Ishikawa (cell line): ENCODE measurements around the gene PKNOX2.

ENCODE experiments used
- CREB1 ChIP-seq: IDR thresholded peaks from 2 replicates; pipeline ENCODE4 v1.6.1; 2012; ENCODE audit warnings: low read depth
- EP300 ChIP-seq: IDR thresholded peaks from 2 replicates; pipeline ENCODE4 v1.6.1; 2012; ENCODE audit warnings: borderline replicate concordance
- TEAD4 ChIP-seq: IDR thresholded peaks from 2 replicates; pipeline ENCODE4 v1.6.1; 2012
- YY1 ChIP-seq: IDR thresholded peaks from 2 replicates; pipeline ENCODE4 v1.6.1; 2012; ENCODE audit warnings: low read depth
- TF ChIP-seq, protein P1 (sequence below): IDR thresholded peaks from 2 replicates; pipeline ENCODE4 v1.6.1; 2012; ENCODE audit warnings: low read depth, mild to moderate bottlenecking

DNA sequence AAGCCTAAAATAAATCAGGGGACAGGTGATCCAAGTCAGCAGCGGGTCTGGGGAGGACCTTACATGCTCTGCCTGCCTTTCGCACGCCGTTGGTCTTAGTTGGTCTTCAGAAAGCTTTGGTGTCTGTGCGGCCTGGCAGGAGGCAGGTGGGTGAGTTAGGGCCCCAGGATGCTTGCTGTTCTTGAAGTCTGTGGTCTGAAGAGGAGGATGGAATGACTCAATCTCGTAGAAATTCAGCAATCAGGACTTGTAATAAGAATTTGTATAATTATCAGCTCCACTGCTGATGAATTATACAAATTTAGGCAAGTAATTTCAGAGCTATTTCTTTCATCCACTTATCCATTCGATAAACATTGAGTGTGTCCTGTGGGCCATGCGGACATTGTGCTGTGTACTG is 193.0 kb downstream of the PKNOX2 start:
- TF ChIP-seq, protein P1, sequence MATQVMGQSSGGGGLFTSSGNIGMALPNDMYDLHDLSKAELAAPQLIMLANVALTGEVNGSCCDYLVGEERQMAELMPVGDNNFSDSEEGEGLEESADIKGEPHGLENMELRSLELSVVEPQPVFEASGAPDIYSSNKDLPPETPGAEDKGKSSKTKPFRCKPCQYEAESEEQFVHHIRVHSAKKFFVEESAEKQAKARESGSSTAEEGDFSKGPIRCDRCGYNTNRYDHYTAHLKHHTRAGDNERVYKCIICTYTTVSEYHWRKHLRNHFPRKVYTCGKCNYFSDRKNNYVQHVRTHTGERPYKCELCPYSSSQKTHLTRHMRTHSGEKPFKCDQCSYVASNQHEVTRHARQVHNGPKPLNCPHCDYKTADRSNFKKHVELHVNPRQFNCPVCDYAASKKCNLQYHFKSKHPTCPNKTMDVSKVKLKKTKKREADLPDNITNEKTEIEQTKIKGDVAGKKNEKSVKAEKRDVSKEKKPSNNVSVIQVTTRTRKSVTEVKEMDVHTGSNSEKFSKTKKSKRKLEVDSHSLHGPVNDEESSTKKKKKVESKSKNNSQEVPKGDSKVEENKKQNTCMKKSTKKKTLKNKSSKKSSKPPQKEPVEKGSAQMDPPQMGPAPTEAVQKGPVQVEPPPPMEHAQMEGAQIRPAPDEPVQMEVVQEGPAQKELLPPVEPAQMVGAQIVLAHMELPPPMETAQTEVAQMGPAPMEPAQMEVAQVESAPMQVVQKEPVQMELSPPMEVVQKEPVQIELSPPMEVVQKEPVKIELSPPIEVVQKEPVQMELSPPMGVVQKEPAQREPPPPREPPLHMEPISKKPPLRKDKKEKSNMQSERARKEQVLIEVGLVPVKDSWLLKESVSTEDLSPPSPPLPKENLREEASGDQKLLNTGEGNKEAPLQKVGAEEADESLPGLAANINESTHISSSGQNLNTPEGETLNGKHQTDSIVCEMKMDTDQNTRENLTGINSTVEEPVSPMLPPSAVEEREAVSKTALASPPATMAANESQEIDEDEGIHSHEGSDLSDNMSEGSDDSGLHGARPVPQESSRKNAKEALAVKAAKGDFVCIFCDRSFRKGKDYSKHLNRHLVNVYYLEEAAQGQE, result no peak
- TF ChIP-seq EP300 (no peak), CREB1 (no peak), YY1 (no peak), TEAD4 (no peak)
